Testis (tissue), 2 donors: Measurements from ENCODE around the gene NSMF.

Source experiments
- CTCF ChIP-seq, 3 experiments: fragments of 450-650 bp in 2 of 3; fragments of 200-600 bp in 1 of 3; sonication (generic) in 1 of 3; IDR thresholded peaks; one replicate each; pipeline ENCODE4 v1.5.1; 2016 to 2019; ENCODE audit warnings: antibody characterized with exemption in 3 of 3, mild to moderate bottlenecking in 2 of 3, moderate library complexity in 1 of 3
- POLR2A ChIP-seq: fragments of 450-650 bp; IDR thresholded peaks from one replicate; pipeline ENCODE4 v1.6.1; 2017; ENCODE audit warnings: antibody characterized with exemption, mild to moderate bottlenecking, moderate library complexity

GRCh38 chr9:137463931-137464290, 4.8 kb upstream of the NSMF start:
- TF ChIP-seq CTCF (IDR thresholded peaks at IDR 0.05), result no peak
- TF ChIP-seq POLR2A, result no peak
